ENCODE data around the gene MMP12.

MMP12 gene

DNA sequence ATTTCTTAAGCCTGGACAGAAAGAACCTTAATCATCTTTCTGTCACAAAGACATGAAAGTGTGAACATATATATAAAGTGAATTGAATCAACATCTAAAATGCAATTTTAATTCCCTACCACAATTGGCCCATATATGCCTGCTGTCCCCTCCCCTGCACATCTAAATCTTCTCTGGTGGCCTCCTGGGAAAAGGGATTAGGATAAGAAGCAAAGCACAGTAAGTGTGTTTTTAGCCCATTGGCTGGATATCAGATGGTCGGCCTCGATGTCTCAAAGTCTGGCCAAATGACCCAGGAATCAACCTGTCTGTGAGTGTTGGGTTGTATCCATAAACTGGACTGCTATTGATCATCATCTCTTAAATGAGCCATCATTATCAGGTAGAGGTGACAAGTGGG lies 37.1 kb downstream of the MMP12 start:
- TF ChIP-seq POLR2AphosphoS5 (IDR thresholded peaks at IDR 0.05; ENCODE audit: low read depth, low read length) (no peak), TAF1 (IDR thresholded peaks at IDR 0.05; ENCODE audit: low read depth, low read length) (no peak), PAX5 (IDR thresholded peaks at IDR 0.05; ENCODE audit: insufficient read depth, low read length, severe bottlenecking) (no peak), POLR2A (IDR thresholded peaks at IDR 0.05; ENCODE audit: low read depth, low read length) (no peak), POU2F2 (IDR thresholded peaks at IDR 0.05; ENCODE audit: low read depth, low read length) (no peak), SPI1 (IDR thresholded peaks at IDR 0.05; ENCODE audit: low read depth, low read length) (no peak)
- no peak for DNase-seq (ENCODE audit: insufficient read length, low spot score)
- FAIRE-seq, result no peak

DNA sequence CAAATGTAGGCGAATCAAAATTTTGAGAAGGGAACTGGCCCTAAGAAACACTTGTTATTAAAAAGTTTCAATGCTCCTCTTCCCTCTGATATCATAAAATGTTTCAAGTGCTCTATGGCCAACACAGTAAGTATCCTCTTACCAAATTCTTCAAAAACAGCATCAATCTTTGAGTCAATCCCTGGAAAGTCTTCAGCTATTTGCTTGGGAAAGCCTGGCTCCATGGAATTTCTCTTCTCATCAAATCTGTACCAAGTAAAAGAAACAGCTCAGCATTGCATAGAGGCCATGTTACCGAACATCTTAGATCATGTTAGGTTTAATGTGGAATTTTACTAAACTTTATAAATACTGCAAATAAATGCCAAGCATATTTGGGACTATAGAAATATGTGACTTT lies 37.6 kb downstream of the MMP12 start:
- FAIRE-seq (no peak), DNase-seq (ENCODE audit: insufficient read length, low spot score) (no peak)
- no peak for TF ChIP-seq SPI1 (IDR thresholded peaks at IDR 0.05; ENCODE audit: low read depth, low read length)
- no peak for TF ChIP-seq PAX5 (IDR thresholded peaks at IDR 0.05; ENCODE audit: insufficient read depth, low read length, severe bottlenecking)
- no peak for TF ChIP-seq POLR2AphosphoS5 (IDR thresholded peaks at IDR 0.05; ENCODE audit: low read depth, low read length)
- no peak for TF ChIP-seq TAF1 (IDR thresholded peaks at IDR 0.05; ENCODE audit: low read depth, low read length)
- no peak for TF ChIP-seq POLR2A (IDR thresholded peaks at IDR 0.05; ENCODE audit: low read depth, low read length)
- no peak for TF ChIP-seq POU2F2 (IDR thresholded peaks at IDR 0.05; ENCODE audit: low read depth, low read length)

DNA sequence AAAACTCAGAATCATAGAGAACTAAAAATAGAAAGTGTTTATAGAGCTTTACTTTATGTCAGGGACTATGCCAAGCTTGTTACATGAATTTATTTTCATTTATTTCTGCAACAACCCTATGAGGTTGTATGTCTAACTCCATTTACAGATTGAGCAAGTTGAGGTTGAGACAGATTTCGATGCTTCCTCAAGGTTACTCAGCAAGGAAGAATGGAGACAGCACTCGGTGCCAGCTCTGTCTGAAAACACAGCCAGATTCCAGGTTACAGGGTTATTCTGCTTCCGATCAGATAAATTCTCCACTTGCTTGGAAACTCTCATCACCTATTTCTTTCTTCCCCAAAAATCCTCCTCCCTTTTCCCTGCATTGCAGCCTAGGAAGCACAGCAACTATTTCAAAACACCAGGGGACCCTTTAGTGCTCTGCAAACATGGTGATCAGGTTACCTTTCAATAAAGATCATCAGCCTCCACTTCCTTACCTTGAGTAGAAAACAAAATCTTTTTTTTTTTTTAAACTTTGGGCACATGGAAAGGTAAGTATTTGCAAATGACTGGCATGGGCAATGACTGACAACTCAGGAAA lies 38.4 kb downstream of the MMP12 start:
- no peak for TF ChIP-seq TAF1 (IDR thresholded peaks at IDR 0.05; ENCODE audit: low read depth, low read length)
- TF ChIP-seq PAX5 (IDR thresholded peaks at IDR 0.05; ENCODE audit: insufficient read depth, low read length, severe bottlenecking), result no peak
- no peak for TF ChIP-seq POLR2A (IDR thresholded peaks at IDR 0.05; ENCODE audit: low read depth, low read length)
- TF ChIP-seq POU2F2 (IDR thresholded peaks at IDR 0.05; ENCODE audit: low read depth, low read length), result no peak
- no peak for TF ChIP-seq SPI1 (IDR thresholded peaks at IDR 0.05; ENCODE audit: low read depth, low read length)
- no peak for TF ChIP-seq POLR2AphosphoS5 (IDR thresholded peaks at IDR 0.05; ENCODE audit: low read depth, low read length)
- FAIRE-seq (no peak), DNase-seq (ENCODE audit: insufficient read length, low spot score) (no peak)

DNA sequence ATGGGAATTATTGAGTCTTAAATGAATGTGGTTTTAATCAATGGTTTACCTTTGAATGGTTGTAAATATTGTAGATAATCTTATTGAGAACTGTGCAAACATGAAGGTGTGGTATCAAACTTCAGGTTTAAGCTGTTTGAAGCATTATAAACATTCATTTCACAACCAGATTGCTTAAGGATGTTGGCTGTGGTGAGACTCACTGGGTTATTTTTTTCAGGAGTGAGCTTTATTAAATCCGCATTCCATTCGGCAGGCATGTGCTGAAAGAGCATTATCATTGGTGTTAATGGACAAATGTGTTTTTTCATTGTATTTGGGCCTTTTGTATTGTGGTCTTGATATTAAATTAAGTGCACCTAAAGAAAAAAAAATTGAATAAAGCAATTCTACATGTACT lies 41.1 kb downstream of the MMP12 start:
- no peak for DNase-seq (ENCODE audit: insufficient read length, low spot score)
- no peak for FAIRE-seq
- TF ChIP-seq POLR2AphosphoS5 (IDR thresholded peaks at IDR 0.05; ENCODE audit: low read depth, low read length) (no peak), SPI1 (IDR thresholded peaks at IDR 0.05; ENCODE audit: low read depth, low read length) (no peak), PAX5 (IDR thresholded peaks at IDR 0.05; ENCODE audit: insufficient read depth, low read length, severe bottlenecking) (no peak)

DNA sequence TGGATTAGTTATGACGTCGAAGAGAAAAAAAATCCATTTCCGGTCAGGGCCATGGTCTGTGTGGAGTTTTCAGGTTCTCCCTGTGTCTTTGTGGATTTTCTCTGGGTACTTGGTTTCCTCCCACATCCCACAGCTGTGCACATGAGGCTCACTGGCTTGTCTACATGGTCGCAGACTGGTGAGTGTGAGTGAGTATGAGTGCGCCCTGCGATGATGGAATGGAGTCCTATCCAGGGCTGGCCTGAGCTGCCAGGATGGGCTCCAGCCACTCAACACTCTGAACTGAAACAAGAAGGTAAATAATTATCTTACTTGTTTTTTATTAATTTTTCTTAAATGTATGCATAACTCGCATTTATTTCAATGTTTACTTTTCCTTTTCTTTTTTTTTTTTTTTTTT lies 42.2 kb downstream of the MMP12 start:
- TF ChIP-seq TAF1 (IDR thresholded peaks at IDR 0.05; ENCODE audit: low read depth, low read length), result no peak
- TF ChIP-seq SPI1 (IDR thresholded peaks at IDR 0.05; ENCODE audit: low read depth, low read length), result no peak
- no peak for TF ChIP-seq PAX5 (IDR thresholded peaks at IDR 0.05; ENCODE audit: insufficient read depth, low read length, severe bottlenecking)
- TF ChIP-seq POLR2AphosphoS5 (IDR thresholded peaks at IDR 0.05; ENCODE audit: low read depth, low read length), result no peak
- no peak for TF ChIP-seq POU2F2 (IDR thresholded peaks at IDR 0.05; ENCODE audit: low read depth, low read length)
- TF ChIP-seq POLR2A (IDR thresholded peaks at IDR 0.05; ENCODE audit: low read depth, low read length), result no peak
- DNase-seq (ENCODE audit: insufficient read length, low spot score) (no peak), FAIRE-seq (no peak)

DNA sequence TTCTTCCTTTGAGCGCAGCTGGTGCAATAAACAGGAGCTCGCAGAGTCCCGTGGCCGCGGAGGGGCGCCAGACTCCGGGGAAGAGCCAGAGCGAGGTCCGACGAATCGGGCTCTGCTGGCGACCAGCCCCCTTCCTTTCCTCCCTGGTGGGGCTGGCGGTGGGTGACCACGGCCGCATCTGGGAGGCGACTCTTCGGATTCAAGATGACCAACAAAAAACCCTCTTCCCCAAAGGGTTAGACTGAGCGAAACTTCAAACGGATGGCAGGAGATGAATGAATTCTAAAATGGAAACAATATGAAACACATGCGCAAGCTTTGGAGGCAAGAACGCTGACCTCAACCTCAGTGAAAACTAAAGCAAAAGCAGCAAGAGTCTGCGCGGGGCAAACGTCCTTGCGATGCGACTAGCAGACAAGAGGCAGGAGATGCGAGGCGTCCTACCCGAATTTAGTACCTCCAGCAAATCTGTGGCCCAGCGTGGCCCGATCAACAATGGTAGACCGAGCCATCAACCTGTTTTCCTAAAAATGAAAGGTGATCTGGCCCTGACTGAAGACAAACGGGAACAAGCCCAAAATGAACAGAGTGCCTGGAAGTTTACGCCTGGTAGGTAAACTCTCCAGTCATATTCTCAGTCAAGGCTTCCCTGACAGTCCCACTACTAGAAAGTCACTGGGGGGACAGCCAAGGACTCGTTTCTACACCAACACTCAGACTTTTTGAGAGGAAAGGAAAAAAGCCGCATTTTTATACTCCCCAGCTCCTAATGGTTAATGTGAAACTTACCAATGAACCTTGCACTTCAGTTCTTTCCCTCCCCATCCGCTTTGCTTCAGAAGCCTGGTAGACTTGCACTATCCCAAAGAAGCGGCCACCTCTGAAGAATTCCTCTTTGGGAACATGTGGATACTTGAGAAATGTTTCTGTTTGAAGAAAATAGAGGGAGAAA lies 43.0 kb downstream of the MMP12 start:
- FAIRE-seq, result no peak

DNA sequence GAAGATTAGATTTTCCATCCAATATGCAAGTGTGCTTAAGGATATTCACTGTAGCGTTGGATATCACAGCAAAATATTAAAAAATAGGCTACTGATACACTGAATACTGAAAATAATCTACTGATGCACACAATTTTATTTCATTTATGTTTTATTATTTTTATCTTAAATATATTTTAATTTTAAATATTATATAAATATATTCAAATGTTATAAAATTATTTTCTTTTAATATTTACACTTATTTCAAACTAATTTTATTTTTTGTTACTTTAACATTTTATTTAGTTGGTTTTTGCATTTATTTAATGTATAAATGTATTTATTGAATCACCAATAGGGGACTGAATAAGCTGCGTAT lies 43.7 kb downstream of the MMP12 start:
- FAIRE-seq, result no peak
- no peak for DNase-seq (ENCODE audit: insufficient read length, low spot score)
- TF ChIP-seq POLR2A (IDR thresholded peaks at IDR 0.05; ENCODE audit: low read depth, low read length) (no peak), SPI1 (IDR thresholded peaks at IDR 0.05; ENCODE audit: low read depth, low read length) (no peak), PAX5 (IDR thresholded peaks at IDR 0.05; ENCODE audit: insufficient read depth, low read length, severe bottlenecking) (no peak), TAF1 (IDR thresholded peaks at IDR 0.05; ENCODE audit: low read depth, low read length) (no peak), POLR2AphosphoS5 (IDR thresholded peaks at IDR 0.05; ENCODE audit: low read depth, low read length) (no peak), POU2F2 (IDR thresholded peaks at IDR 0.05; ENCODE audit: low read depth, low read length) (no peak)

More for the DNA sequence above, 43.0 kb downstream of the MMP12 start:
- TF ChIP-seq POLR2A (IDR thresholded peaks at IDR 0.05; ENCODE audit: low read depth, low read length), result no peak
- no peak for TF ChIP-seq PAX5 (IDR thresholded peaks at IDR 0.05; ENCODE audit: insufficient read depth, low read length, severe bottlenecking)
- no peak for TF ChIP-seq POU2F2 (IDR thresholded peaks at IDR 0.05; ENCODE audit: low read depth, low read length)
- no peak for TF ChIP-seq POLR2AphosphoS5 (IDR thresholded peaks at IDR 0.05; ENCODE audit: low read depth, low read length)
- no peak for TF ChIP-seq TAF1 (IDR thresholded peaks at IDR 0.05; ENCODE audit: low read depth, low read length)
- no peak for TF ChIP-seq SPI1 (IDR thresholded peaks at IDR 0.05; ENCODE audit: low read depth, low read length)
- DNase-seq (ENCODE audit: insufficient read length, low spot score), result peak; percentile 15

DNA sequence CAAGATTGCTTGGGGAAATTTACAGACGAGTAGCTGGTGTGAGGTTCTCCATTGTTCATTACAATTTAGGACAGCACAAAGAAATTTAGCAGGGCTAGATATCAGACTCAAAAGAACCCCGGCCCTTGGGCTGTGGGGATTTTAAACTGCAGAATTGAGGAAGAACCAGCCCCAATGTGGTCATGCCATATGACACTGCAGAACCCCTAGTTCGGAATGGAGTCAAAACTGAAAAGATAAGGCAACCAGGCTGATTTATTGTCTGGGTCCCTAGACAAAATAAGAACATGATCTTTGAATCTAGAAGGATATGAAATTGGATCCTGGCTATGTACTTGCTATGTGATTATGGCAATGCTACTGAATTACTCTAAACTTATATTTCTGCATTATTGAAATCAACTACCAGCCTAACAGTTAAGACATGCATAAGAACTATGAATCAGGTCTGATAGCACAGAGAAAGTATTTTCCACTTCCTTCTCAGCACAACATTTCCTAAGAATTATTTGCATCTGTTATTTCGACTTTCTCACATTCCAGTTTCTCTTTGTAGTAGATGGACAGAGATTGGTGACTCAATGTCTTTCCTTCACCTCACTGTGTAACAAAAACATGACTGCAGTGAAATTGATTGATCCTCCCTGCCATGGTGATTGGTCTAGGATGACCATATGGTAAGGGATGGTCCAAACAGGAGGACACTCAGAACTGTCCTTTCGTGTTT lies 44.6 kb downstream of the MMP12 start:
- TF ChIP-seq POLR2A (IDR thresholded peaks at IDR 0.05; ENCODE audit: low read depth, low read length) (no peak), SPI1 (IDR thresholded peaks at IDR 0.05; ENCODE audit: low read depth, low read length) (no peak), PAX5 (IDR thresholded peaks at IDR 0.05; ENCODE audit: insufficient read depth, low read length, severe bottlenecking) (no peak), TAF1 (IDR thresholded peaks at IDR 0.05; ENCODE audit: low read depth, low read length) (no peak), POLR2AphosphoS5 (IDR thresholded peaks at IDR 0.05; ENCODE audit: low read depth, low read length) (no peak), POU2F2 (IDR thresholded peaks at IDR 0.05; ENCODE audit: low read depth, low read length) (no peak)
- no peak for FAIRE-seq
- no peak for DNase-seq (ENCODE audit: insufficient read length, low spot score)
